Measurements from ENCODE around the gene DHX32. TPM values are rescaled to one million over a fixed set of nuclear protein-coding genes. Genes with fewer than 3 reads are reported as not detected.
"Not testable (repeated sequence)": the region's sequence is repeated elsewhere in the genome, so short reads cannot be mapped to it uniquely, and the experiment has no call there.

The DHX32 gene
- total RNA-seq: 51.2 and 56.7 TPM in 2 replicates

- no peak for DNase-seq
Measured at GRCh38 chr10:125881192-125881591, at the start of gene DHX32. Gene DHX32 (minus strand): TSS chr10:125881292. CDS start chr10:125880824, 468 bp downstream.

GRCh38 chr10:125929618-125930017 is 48.5 kb upstream of the DHX32 start:
- DNase-seq: no peak

GRCh38 chr10:125928928-125929585 is 48.0 kb upstream of the DHX32 start:
- no peak for DNase-seq

GRCh38 chr10:125927265-125927664 is 46.2 kb upstream of the DHX32 start:
- not testable (repeated sequence) for DNase-seq

GRCh38 chr10:125926247-125926646 is 45.2 kb upstream of the DHX32 start:
- no peak for DNase-seq

- DNase-seq: no peak
Measured at GRCh38 chr10:125925262-125925834, 44.3 kb upstream of the DHX32 start.

- DNase-seq: not testable (repeated sequence)
Measured at GRCh38 chr10:125921643-125922306, 40.7 kb upstream of the DHX32 start.

GRCh38 chr10:125917704-125918361 is 36.7 kb upstream of the DHX32 start:
- not testable (repeated sequence) for DNase-seq

- DNase-seq: no peak
Measured at GRCh38 chr10:125916977-125917376, 35.9 kb upstream of the DHX32 start.

GRCh38 chr10:125913277-125913676 is 32.2 kb upstream of the DHX32 start:
- not testable (repeated sequence) for DNase-seq

GRCh38 chr10:125911990-125912389 is 30.9 kb upstream of the DHX32 start:
- no peak for DNase-seq

- no peak for DNase-seq
Measured at GRCh38 chr10:125911145-125911544, 30.1 kb upstream of the DHX32 start.

GRCh38 chr10:125909491-125909890 is 28.4 kb upstream of the DHX32 start:
- not testable (repeated sequence) for DNase-seq

GRCh38 chr10:125908813-125909212 is 27.7 kb upstream of the DHX32 start:
- not testable (repeated sequence) for DNase-seq

- DNase-seq: not testable (repeated sequence)
Measured at GRCh38 chr10:125907598-125907997, 26.5 kb upstream of the DHX32 start.

GRCh38 chr10:125905069-125905994 is 24.2 kb upstream of the DHX32 start:
- DNase-seq: not testable (repeated sequence)

- DNase-seq: not testable (repeated sequence)
Measured at GRCh38 chr10:125903135-125903640, 22.1 kb upstream of the DHX32 start.

GRCh38 chr10:125900963-125901362 is 19.9 kb upstream of the DHX32 start:
- DNase-seq: not testable (repeated sequence)

GRCh38 chr10:125897317-125897716 is 16.2 kb upstream of the DHX32 start:
- DNase-seq: not testable (repeated sequence)

- peak; percentile 91 for DNase-seq
Measured at GRCh38 chr10:125896088-125896934, 15.2 kb upstream of the DHX32 start, which contains the start of gene FANK1. Gene FANK1 (plus strand): TSS chr10:125896564. CDS start chr10:125896643, 79 bp downstream.

Measured in dermis blood vessel endothelial cell (primary cell).